Left kidney (tissue), 2 donors: Measurements from ENCODE around the gene SLC4A2. TPM values are rescaled to one million over a fixed set of nuclear protein-coding genes. Genes with fewer than 3 reads are reported as not detected.
A peak's percentile ranks its signal among the peaks of the same experiment; 100 is the strongest.

Experiments used
- DNase-seq: peaks from one replicate; pipeline ENCODE4 v3.0.0-alpha.2; 2013
- polyA plus RNA-seq: library from polyadenylated mRNA; unstranded; fragments of 120-200 nt; gene quantifications from one replicate; pipeline ENCODE4 v1.2.1, GENCODE V29; 2013; ENCODE audit not compliant: insufficient read length

The SLC4A2 gene
- polyA plus RNA-seq, 1 donor: 84.4 TPM

GRCh38 chr7:151080067-151080521, 20.7 kb downstream of the SLC4A2 start:
- no peak for DNase-seq

GRCh38 chr7:151080522-151081169, 21.3 kb downstream of the SLC4A2 start, which contains the start of gene FASTK:
TSS of gene FASTK (minus strand) at chr7:151080809. CDS start at chr7:151080766, 43 bp downstream.
- peak; percentile 90 for DNase-seq

GRCh38 chr7:151081170-151082101, 22.0 kb downstream of the SLC4A2 start:
- no peak for DNase-seq

GRCh38 chr7:151082141-151083070, 23.0 kb downstream of the SLC4A2 start:
- DNase-seq: no peak

- DNase-seq: no peak
Observed at GRCh38 chr7:151083071-151083823, 23.9 kb downstream of the SLC4A2 start, which contains the start of gene TMUB1. TSS of gene TMUB1 (minus strand) at chr7:151083493. CDS start at chr7:151082563, 930 bp downstream.

GRCh38 chr7:151083824-151084160, 24.4 kb downstream of the SLC4A2 start:
- DNase-seq: no peak

- no peak for DNase-seq
Observed at GRCh38 chr7:151085329-151085690, 25.9 kb downstream of the SLC4A2 start.

GRCh38 chr7:151085691-151086620, 26.6 kb downstream of the SLC4A2 start, which contains the start of gene AGAP3:
TSS of gene AGAP3 (plus strand) at chr7:151086475. CDS start at chr7:151086742, 267 bp downstream.
- DNase-seq: peak; percentile 84

GRCh38 chr7:151086802-151087244, 27.4 kb downstream of the SLC4A2 start:
- no peak for DNase-seq

- no peak for DNase-seq
Observed at GRCh38 chr7:151087245-151088018, 28.0 kb downstream of the SLC4A2 start.

- DNase-seq: no peak
Observed at GRCh38 chr7:151088019-151088855, 28.8 kb downstream of the SLC4A2 start.

GRCh38 chr7:151088856-151089699, 29.7 kb downstream of the SLC4A2 start:
- DNase-seq: no peak

GRCh38 chr7:151089893-151090730, 30.7 kb downstream of the SLC4A2 start:
- DNase-seq: no peak

- no peak for DNase-seq
Observed at GRCh38 chr7:151091003-151091402, 31.6 kb downstream of the SLC4A2 start.

- DNase-seq: no peak
Observed at GRCh38 chr7:151091431-151091830, 32.0 kb downstream of the SLC4A2 start.

GRCh38 chr7:151091988-151092387, 32.6 kb downstream of the SLC4A2 start:
- no peak for DNase-seq
